Suprapubic skin (tissue), 4 donors: ENCODE measurements around the gene AUTS2.

ENCODE experiments used
- EP300 ChIP-seq: sonication (generic); formaldehyde crosslinking; IDR thresholded peaks from one replicate; pipeline ENCODE4 v1.6.1; 2017; ENCODE audit warnings: antibody characterized with exemption
- POLR2AphosphoS5 ChIP-seq, 3 donors: sonication (generic); formaldehyde crosslinking; IDR thresholded peaks; one replicate each; pipeline ENCODE4 v1.6.1; 2017; ENCODE audit warnings: antibody characterized with exemption in 3 of 3
- TF ChIP-seq, protein P1 (sequence below), 2 donors: fragments of 200-600 bp in 1 of 2; fragments of 450-650 bp in 1 of 2; sonication (generic) in 1 of 2; IDR thresholded peaks; one replicate each; pipeline ENCODE4 v1.5.1; 2016 to 2019; ENCODE audit warnings: antibody characterized with exemption in 2 of 2, mild to moderate bottlenecking in 1 of 2, moderate library complexity in 1 of 2

DNA sequence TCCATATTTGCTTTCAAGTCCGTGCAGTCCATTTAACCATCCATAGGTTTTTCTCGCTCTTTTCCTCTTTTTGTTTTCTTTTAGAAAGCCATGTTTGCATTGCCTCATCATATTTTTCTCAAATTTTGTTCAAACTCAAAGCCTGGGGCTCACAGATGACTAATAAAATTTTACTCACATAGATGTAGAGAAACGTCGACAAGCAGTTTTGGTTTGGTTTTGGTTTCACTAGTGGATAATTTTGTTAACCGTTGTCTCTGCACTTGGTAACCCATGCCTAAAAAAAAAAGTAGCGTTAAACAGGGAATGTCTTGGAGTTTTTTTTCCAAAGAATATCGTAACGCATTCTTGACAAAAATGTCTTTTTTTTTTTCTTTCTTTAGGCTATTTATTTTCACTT lies 1189.5 kb downstream of the AUTS2 start:
- TF ChIP-seq, protein P1, sequence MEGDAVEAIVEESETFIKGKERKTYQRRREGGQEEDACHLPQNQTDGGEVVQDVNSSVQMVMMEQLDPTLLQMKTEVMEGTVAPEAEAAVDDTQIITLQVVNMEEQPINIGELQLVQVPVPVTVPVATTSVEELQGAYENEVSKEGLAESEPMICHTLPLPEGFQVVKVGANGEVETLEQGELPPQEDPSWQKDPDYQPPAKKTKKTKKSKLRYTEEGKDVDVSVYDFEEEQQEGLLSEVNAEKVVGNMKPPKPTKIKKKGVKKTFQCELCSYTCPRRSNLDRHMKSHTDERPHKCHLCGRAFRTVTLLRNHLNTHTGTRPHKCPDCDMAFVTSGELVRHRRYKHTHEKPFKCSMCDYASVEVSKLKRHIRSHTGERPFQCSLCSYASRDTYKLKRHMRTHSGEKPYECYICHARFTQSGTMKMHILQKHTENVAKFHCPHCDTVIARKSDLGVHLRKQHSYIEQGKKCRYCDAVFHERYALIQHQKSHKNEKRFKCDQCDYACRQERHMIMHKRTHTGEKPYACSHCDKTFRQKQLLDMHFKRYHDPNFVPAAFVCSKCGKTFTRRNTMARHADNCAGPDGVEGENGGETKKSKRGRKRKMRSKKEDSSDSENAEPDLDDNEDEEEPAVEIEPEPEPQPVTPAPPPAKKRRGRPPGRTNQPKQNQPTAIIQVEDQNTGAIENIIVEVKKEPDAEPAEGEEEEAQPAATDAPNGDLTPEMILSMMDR (IDR thresholded peaks at IDR 0.05) = no peak
- no peak for TF ChIP-seq EP300
- no peak for TF ChIP-seq POLR2AphosphoS5 (IDR thresholded peaks at IDR 0.05)
